WI38 (cell line): Measurements from ENCODE around the gene CD180.

ENCODE experiments used
- H3K4me3 ChIP-seq: 2 replicates; pipeline ENCODE4 v1.5.1; 2011; ENCODE audit warnings: low read depth, mild to moderate bottlenecking, control low read depth, low read length
- TF ChIP-seq, protein P1 (sequence below): IDR thresholded peaks from 2 replicates; pipeline ENCODE4 v1.5.1; 2012; ENCODE audit warnings: low read depth, mild to moderate bottlenecking, control low read depth, low read length

CD180 gene

DNA sequence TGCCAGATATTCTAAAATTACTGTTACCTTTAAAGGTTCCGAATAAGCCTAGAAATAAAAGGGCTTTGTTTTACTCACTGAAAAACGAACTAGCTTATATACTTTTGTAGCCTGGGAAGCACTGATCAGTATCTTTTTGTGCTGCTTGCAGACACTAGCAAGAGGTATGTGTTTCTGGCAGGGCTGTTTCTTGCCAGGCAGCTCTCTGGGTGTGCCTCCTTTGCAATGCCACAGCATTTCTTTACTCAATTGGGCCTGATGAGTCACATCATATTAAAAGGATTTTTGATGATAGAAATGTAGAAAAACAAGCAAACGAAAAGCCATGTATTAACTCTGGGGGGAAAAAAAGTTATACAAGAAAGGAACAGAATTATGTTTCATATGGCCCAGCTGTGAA lies 35.6 kb downstream of the CD180 start:
- no peak overlapping the region for H3K4me3 ChIP-seq
- TF ChIP-seq, protein P1, sequence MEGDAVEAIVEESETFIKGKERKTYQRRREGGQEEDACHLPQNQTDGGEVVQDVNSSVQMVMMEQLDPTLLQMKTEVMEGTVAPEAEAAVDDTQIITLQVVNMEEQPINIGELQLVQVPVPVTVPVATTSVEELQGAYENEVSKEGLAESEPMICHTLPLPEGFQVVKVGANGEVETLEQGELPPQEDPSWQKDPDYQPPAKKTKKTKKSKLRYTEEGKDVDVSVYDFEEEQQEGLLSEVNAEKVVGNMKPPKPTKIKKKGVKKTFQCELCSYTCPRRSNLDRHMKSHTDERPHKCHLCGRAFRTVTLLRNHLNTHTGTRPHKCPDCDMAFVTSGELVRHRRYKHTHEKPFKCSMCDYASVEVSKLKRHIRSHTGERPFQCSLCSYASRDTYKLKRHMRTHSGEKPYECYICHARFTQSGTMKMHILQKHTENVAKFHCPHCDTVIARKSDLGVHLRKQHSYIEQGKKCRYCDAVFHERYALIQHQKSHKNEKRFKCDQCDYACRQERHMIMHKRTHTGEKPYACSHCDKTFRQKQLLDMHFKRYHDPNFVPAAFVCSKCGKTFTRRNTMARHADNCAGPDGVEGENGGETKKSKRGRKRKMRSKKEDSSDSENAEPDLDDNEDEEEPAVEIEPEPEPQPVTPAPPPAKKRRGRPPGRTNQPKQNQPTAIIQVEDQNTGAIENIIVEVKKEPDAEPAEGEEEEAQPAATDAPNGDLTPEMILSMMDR: no peak

DNA sequence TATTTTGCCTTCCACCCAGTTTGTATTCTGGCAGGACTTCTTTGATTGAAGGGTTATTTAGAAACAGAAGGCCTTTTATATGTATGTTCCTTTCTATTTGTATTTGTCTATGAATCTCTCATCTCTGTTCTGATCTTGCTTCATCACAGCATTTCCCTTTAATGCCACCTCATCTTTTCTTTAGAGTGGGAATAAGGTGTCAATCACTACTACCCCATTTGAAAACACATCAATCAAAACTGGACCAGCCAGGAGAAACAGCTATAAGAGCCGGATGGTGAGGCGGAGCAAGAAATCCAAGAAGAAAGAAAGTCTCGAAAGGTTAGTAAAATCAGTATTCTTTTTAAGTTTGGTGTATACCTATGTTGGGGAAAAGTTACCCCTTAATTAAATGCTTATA lies 36.3 kb downstream of the CD180 start:
- TF ChIP-seq, protein P1: no peak
- H3K4me3 ChIP-seq: no peak overlapping the region

DNA sequence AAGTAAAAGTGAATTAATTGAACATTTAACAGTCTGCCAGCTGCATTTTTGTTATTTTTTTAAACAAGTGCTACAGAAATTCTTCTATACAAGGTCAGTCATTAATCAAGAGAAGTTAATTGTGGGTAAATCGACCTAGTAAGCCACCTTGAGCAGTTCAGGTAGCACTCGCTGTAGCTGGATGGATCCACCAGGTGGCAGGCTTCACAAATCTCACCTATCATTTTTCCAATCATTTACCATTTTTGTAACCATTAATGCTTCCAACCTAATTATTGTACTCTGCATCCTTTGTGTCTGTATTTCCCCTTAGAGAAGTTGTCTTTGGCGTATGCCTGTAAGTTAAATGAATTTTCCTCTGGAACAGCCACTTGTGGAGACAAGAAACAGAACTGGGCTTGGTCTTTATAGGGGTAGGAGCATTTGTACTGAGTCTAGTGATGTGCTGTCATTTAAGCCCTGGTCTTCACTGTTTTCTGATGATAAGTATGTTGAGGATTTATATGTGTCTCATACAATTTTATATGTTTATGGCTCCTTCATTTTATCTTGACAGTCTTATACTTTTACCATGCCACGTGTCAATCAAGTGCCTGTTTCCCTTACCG lies 39.5 kb downstream of the CD180 start:
- H3K4me3 ChIP-seq: no peak overlapping the region
- TF ChIP-seq, protein P1: peak; percentile 67

DNA sequence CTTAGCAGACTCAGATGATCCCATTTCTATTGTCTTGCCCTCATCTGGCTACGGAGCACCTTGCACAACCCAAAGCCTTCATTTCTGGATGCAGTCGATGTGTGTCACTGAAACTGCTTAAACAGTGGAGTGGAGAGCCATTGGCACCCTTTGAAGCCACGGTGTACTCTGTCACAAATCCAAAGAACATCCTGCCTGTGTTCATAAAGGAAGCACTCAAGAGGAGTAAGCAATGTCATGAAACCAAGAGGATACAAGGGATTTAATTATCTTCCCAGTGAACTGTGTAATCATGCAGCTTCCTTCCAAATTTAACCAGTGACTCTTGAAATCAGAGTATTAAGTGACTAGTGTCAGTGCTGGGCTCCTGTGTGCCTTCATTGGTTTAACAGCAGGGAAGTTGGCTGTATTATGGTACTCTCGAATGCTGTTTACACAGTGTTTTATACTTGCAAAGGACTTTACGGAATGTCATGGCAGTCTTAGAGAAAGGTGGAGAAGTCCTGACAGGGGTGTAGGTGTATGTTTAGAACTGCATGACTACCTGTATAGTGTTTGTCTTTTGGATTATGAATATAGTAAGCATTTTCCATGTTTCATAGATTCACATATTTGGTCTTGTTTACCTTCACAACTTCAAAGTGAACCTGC lies 41.9 kb downstream of the CD180 start:
- TF ChIP-seq, protein P1: no peak
- no peak overlapping the region for H3K4me3 ChIP-seq

DNA sequence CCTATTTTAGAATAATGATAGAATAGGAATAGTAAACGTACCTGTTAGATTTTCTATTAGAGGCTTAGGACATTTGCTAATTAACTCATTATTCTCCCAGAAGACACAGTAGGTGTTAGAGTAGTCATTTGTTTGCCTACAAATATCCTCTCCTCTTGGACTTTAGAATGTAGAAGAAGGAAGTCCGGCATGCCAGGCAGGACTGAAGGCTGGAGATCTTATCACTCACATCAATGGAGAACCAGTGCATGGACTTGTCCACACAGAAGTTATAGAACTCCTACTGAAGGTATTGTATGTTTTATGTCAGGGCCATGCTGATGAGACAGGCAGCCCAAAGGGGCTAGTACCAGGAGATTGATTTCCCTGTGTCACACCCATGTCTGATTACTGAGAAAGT lies 43.3 kb downstream of the CD180 start:
- TF ChIP-seq, protein P1: no peak
- H3K4me3 ChIP-seq: no peak overlapping the region

DNA sequence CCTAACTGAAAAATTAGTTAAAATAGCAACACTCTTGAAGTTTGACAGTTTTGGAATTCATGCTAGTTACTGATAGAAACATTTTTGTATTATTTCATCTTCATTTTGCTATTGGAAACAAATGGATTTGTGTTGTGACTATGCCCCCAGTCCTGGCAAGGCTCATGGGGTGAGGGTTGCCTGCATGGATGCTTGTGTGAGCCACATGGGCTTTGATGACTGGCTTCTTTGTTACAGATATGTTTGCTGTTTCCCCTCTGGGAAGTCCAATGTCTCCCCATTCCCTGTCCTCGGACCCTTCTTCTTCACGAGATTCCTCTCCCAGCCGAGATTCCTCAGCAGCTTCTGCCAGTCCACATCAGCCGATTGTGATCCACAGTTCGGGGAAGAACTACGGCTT lies 44.2 kb downstream of the CD180 start:
- H3K4me3 ChIP-seq: no peak overlapping the region
- TF ChIP-seq, protein P1: no peak

DNA sequence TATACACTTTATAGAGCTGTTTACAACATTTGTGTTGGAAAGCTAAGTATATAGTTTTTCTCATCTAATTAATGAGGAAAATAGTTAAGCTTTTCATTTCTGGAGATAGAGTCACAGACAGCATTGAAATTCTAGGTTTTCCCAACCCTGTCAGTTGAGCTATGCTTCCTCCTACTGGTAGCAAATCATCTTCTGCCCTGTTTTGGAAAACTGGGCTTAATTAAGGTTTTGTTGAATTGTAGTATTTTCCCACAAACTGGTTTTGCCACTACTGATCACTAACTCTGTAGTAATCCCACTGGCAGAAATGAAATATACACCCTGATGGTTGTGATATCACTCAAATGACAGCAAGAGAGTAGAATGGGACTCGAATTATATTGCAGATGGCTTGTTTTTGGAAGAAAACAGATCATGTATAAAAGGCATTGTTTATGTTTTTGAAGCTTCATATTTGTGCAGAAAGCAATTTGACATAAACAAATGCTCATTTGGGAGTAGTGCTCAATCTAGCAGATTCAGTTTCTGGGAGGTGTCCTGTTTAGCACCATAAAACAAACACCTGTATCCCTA lies 46.6 kb downstream of the CD180 start:
- TF ChIP-seq, protein P1: peak; percentile 44; the same call in 1 of the 2 replicates
- H3K4me3 ChIP-seq: no peak overlapping the region
